GM23338 (cell line): ENCODE results near the gene GLDC.

Experiments used
- CREB1 ChIP-seq: fragments of 250-450 bp; sonication (Bioruptor Pico); IDR thresholded peaks from 2 replicates; pipeline ENCODE4 v1.5.0; 2020; ENCODE audit warnings: low read depth, mild to moderate bottlenecking, moderate library complexity
- EZH2 ChIP-seq: fragments of 200-600 bp; sonication (generic); IDR thresholded peaks from one replicate; pipeline ENCODE4 v1.8.0; 2017; ENCODE audit warnings: antibody characterized with exemption, mild to moderate bottlenecking, low read depth; ENCODE audit not compliant: unreplicated experiment
- EZH2phosphoT487 ChIP-seq: fragments of 200-600 bp; sonication (generic); IDR thresholded peaks from one replicate; pipeline ENCODE4 v1.8.1; 2018; ENCODE audit warnings: antibody characterized with exemption; ENCODE audit not compliant: unreplicated experiment
- JUNB ChIP-seq: IDR thresholded peaks from one replicate; pipeline ENCODE4 v1.6.1; 2016; ENCODE audit warnings: antibody characterized with exemption; ENCODE audit not compliant: unreplicated experiment
- POLR2AphosphoS5 ChIP-seq: IDR thresholded peaks from 2 replicates; pipeline ENCODE4 v1.6.1; 2016; ENCODE audit warnings: antibody characterized with exemption, low read depth
- TF ChIP-seq, protein P1 (sequence below), 2 experiments: fragments of 200-600 bp in 1 of 2; sonication (generic) in 1 of 2; conservative IDR thresholded peaks; 2 replicates each; pipeline versions ENCODE4 v1.5.1 to v1.6.1; 2016 to 2017; ENCODE audit warnings: antibody characterized with exemption in 2 of 2, low read depth in 2 of 2, mild to moderate bottlenecking in 2 of 2, moderate library complexity in 1 of 2
- TF ChIP-seq, protein P2 (sequence below): IDR thresholded peaks from 2 replicates; pipeline ENCODE4 v1.6.1; 2016; ENCODE audit warnings: antibody characterized with exemption
- TF ChIP-seq, protein P3 (sequence below): IDR thresholded peaks from one replicate; pipeline ENCODE4 v1.6.1; 2018; ENCODE audit warnings: antibody characterized with exemption; ENCODE audit not compliant: unreplicated experiment

DNA sequence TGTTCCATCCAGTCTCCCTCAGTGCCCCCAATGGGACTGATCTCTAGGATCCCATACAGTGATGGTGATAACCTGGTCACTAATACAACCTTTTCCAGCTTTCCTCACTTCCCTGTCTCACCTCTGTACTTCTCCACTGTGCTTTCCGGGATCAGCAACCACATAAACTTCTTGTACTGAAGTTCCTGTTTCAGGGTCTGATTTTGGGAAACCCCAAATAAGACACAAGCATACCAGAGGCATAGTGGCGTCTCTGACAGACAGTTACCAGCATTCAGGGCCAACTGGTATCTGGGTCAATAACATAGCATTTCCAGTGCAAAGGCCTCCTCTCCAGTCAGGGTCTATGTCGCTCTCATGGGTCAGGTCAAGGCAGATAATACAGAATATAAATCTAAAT lies 64.3 kb downstream of the GLDC start:
- TF ChIP-seq, protein P1, sequence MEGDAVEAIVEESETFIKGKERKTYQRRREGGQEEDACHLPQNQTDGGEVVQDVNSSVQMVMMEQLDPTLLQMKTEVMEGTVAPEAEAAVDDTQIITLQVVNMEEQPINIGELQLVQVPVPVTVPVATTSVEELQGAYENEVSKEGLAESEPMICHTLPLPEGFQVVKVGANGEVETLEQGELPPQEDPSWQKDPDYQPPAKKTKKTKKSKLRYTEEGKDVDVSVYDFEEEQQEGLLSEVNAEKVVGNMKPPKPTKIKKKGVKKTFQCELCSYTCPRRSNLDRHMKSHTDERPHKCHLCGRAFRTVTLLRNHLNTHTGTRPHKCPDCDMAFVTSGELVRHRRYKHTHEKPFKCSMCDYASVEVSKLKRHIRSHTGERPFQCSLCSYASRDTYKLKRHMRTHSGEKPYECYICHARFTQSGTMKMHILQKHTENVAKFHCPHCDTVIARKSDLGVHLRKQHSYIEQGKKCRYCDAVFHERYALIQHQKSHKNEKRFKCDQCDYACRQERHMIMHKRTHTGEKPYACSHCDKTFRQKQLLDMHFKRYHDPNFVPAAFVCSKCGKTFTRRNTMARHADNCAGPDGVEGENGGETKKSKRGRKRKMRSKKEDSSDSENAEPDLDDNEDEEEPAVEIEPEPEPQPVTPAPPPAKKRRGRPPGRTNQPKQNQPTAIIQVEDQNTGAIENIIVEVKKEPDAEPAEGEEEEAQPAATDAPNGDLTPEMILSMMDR (conservative IDR thresholded peaks at IDR 0.05; ENCODE audit: low read depth in 2 of 2): no peak
- TF ChIP-seq, protein P2, sequence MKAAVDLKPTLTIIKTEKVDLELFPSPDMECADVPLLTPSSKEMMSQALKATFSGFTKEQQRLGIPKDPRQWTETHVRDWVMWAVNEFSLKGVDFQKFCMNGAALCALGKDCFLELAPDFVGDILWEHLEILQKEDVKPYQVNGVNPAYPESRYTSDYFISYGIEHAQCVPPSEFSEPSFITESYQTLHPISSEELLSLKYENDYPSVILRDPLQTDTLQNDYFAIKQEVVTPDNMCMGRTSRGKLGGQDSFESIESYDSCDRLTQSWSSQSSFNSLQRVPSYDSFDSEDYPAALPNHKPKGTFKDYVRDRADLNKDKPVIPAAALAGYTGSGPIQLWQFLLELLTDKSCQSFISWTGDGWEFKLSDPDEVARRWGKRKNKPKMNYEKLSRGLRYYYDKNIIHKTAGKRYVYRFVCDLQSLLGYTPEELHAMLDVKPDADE: no peak
- TF ChIP-seq, protein P3, sequence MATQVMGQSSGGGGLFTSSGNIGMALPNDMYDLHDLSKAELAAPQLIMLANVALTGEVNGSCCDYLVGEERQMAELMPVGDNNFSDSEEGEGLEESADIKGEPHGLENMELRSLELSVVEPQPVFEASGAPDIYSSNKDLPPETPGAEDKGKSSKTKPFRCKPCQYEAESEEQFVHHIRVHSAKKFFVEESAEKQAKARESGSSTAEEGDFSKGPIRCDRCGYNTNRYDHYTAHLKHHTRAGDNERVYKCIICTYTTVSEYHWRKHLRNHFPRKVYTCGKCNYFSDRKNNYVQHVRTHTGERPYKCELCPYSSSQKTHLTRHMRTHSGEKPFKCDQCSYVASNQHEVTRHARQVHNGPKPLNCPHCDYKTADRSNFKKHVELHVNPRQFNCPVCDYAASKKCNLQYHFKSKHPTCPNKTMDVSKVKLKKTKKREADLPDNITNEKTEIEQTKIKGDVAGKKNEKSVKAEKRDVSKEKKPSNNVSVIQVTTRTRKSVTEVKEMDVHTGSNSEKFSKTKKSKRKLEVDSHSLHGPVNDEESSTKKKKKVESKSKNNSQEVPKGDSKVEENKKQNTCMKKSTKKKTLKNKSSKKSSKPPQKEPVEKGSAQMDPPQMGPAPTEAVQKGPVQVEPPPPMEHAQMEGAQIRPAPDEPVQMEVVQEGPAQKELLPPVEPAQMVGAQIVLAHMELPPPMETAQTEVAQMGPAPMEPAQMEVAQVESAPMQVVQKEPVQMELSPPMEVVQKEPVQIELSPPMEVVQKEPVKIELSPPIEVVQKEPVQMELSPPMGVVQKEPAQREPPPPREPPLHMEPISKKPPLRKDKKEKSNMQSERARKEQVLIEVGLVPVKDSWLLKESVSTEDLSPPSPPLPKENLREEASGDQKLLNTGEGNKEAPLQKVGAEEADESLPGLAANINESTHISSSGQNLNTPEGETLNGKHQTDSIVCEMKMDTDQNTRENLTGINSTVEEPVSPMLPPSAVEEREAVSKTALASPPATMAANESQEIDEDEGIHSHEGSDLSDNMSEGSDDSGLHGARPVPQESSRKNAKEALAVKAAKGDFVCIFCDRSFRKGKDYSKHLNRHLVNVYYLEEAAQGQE: no peak
- no peak for TF ChIP-seq EZH2phosphoT487
- TF ChIP-seq POLR2AphosphoS5: no peak
- TF ChIP-seq CREB1 (CRISPR knock-in tag): no peak
- no peak for TF ChIP-seq EZH2
- no peak for TF ChIP-seq JUNB
